Mucosa of gallbladder (tissue), 1 donor: Measurements from ENCODE around the gene NXN. TPM values are rescaled to one million over a fixed set of nuclear protein-coding genes. Genes with fewer than 3 reads are reported as not detected.
"Not testable (repeated sequence)": the region's sequence is repeated elsewhere in the genome, so short reads cannot be mapped to it uniquely, and the experiment has no call there.

Experiments
- DNase-seq: peaks from one replicate; pipeline ENCODE4 v3.0.0-alpha.2; 2020; ENCODE audit warnings: low spot score
- total RNA-seq: library from RNA; stranded (reverse); gene quantifications from one replicate; pipeline ENCODE4 v1.2.1, GENCODE V29; 2021
- donor health status: DM: no; HTN: no; CAD: no.

The NXN gene
- total RNA-seq, 1 donor from 2014 or later, result 46.0 TPM

- no peak for DNase-seq
Measured at GRCh38 chr17:953767-954166, 25.8 kb downstream of the NXN start.

GRCh38 chr17:952592-952991 is 27.0 kb downstream of the NXN start:
- DNase-seq, result not testable (repeated sequence)

GRCh38 chr17:951325-952132 is 28.0 kb downstream of the NXN start:
- DNase-seq, result no peak

GRCh38 chr17:949623-950303 is 29.8 kb downstream of the NXN start:
- DNase-seq, result no peak

GRCh38 chr17:948284-948852 is 31.2 kb downstream of the NXN start:
- no peak for DNase-seq

- no peak for DNase-seq
Measured at GRCh38 chr17:946510-947236, 32.9 kb downstream of the NXN start.

GRCh38 chr17:945672-946071 is 33.9 kb downstream of the NXN start:
- DNase-seq, result no peak

GRCh38 chr17:944266-944826 is 35.2 kb downstream of the NXN start:
- no peak for DNase-seq

- DNase-seq, result no peak
Measured at GRCh38 chr17:935485-935884, 44.1 kb downstream of the NXN start.

GRCh38 chr17:933312-934073 is 46.1 kb downstream of the NXN start:
- peak; percentile 60 for DNase-seq

- no peak for DNase-seq
Measured at GRCh38 chr17:930258-930657, 49.3 kb downstream of the NXN start.

- DNase-seq, result no peak
Measured at GRCh38 chr17:929586-929985, 50.0 kb downstream of the NXN start.

GRCh38 chr17:927611-928461 is 51.7 kb downstream of the NXN start:
- DNase-seq, result no peak

GRCh38 chr17:925817-926216 is 53.8 kb downstream of the NXN start:
- DNase-seq, result no peak

GRCh38 chr17:924711-925475 is 54.7 kb downstream of the NXN start:
- no peak for DNase-seq

- DNase-seq, result not testable (repeated sequence)
Measured at GRCh38 chr17:924306-924705, 55.3 kb downstream of the NXN start.

GRCh38 chr17:923633-924032 is 55.9 kb downstream of the NXN start:
- DNase-seq, result no peak

GRCh38 chr17:921161-921560 is 58.4 kb downstream of the NXN start:
- no peak for DNase-seq

GRCh38 chr17:920190-920589 is 59.4 kb downstream of the NXN start:
- DNase-seq, result no peak
